Suppressor macrophage (primary cell): Measurements from ENCODE around the gene KLK12.

Experiments used
- DNase-seq, 4 experiments: peaks; one replicate each; pipeline ENCODE4 v3.0.0-alpha.2; 2020 to 2022
- total RNA-seq, 17 experiments: gene quantifications; one replicate each; lab custom pipeline; 2026; ENCODE audit warnings: mixed read lengths in 6 of 17, inconsistent platforms in 3 of 17; lab: John Stamatoyannopoulos, UW

KLK12 gene, protein sequence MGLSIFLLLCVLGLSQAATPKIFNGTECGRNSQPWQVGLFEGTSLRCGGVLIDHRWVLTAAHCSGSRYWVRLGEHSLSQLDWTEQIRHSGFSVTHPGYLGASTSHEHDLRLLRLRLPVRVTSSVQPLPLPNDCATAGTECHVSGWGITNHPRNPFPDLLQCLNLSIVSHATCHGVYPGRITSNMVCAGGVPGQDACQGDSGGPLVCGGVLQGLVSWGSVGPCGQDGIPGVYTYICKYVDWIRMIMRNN
- total RNA-seq: 0 to 0.77 (median 0) reads per million in 17 experiments

DNA sequence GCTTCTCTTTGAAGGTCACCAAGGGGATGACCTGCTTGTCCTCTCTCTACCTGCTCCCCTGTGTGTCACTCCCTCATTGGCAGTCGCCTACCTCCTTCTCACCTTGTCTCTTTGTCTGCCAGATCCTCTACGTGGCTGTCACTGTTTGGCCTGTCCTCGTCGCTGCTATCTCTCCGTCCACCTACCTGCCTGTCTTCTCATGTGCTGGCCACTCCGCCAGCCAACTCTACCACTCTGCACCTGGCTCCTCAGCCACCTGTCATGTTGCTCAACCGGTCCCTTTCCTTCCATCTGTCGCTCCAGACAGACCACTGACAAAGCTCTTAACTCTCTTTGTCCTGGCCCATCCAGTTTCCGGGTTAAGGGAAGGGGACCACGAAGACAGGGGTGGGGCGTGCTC is at the start of gene KLK12:
Gene KLK12, minus strand, starts transcription at position 299 of the 400 bp plus-strand sequence. CDS start 381 bp downstream, outside the sequence.
- DNase-seq: no peak

DNA sequence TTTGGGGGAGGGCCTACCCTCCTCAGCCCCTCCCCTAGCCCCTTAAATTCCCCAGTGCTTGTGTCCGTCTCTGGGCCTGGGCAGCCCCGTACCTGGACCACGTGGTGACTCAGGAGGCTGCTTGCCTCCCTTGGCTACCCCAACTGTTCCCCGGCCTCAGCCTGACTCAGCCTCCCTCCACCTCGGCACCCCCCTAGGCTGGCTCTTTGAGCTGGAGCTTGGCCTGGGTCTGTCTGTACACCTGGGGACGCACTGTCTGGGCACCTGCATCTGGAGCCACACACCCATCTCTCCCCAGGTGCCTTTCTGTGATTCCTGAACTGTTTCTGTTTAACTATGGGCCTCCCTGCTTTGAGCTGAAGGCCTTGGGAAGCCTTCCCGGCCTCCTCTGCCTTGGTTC is 49.7 kb upstream of the KLK12 start:
- DNase-seq: no peak

DNA sequence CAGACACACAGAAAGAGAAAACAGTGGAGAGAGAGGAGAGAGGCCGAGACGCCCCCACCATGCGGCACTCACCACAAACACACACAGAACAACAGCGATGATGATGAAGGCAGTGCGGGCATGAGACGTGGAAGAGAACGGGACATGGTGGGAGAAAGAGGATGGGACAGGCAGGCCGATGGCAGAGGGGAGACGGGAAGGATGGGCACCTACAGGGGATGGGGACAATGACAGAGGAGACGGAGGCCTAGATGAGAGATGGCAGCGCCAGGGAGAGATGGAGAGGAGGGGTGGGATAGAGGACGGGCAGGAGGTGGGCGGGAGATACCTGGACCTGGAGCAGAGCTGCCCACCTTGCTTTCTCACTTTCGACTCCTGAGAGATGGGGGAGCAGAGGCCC is 49.0 kb upstream of the KLK12 start:
- DNase-seq: no peak

DNA sequence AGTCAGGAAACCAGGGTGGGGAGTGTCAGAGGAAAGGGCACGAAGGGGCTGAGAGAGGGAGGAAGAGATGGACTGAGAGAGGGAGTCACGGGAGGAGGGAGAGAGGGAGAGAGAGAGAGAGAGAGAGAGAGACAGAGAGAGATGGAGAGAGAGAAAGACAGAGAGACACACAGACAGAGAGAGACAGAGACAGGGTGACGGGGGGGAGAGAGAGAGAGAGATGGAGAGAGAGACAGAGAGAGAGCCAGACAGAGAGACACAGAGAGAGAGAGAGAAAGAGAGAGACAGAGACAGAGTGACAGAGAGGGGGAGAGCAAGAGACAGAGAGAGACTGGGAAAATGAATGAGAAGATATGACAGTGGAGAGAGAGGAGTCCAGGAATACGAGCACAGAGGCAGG is 48.4 kb upstream of the KLK12 start:
- DNase-seq: no peak

DNA sequence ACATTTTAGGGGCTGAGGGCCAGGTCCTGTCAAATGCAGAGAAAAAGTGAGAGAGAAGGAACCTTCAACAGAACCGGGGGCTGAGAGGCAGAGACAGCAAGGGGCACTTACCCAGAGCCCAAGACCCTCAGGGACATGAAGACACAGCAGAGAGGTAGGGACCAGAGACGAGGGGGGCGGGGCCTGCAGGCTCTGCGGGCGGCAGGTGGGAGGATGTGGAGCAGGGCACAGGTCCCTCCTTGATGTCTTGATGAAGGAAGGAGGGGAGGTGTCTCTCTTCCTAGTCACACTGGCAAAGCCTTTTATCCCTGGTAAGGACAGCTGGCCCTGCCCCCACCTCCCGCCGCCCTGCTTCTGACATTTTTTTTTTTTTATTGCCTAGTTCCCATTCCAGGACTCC is 47.8 kb upstream of the KLK12 start, which contains the start of gene KLK14:
Gene KLK14, minus strand, starts transcription at position 277 of the 400 bp plus-strand sequence. Its CDS starts 273 bp downstream, at position 4.
- DNase-seq: no peak

DNA sequence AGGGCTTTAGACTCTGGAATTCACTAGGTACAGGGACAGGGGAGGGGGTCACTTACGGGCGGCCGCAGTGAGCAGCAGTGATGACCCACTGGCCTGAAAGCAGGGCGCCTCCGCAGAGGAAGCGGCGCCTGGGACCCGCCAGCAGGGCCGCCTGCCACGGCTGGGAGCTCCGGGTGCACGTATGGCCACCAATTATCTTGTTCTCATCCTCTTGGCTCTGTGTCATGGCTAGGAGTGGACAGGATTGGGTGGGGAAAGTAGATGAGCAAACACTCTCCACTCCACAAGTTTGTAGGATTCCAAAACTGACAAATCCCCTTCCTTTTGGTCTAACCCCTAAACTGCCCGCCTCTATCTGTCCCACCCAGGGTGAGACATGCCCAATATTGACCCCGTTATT is 46.7 kb upstream of the KLK12 start:
- no peak for DNase-seq

DNA sequence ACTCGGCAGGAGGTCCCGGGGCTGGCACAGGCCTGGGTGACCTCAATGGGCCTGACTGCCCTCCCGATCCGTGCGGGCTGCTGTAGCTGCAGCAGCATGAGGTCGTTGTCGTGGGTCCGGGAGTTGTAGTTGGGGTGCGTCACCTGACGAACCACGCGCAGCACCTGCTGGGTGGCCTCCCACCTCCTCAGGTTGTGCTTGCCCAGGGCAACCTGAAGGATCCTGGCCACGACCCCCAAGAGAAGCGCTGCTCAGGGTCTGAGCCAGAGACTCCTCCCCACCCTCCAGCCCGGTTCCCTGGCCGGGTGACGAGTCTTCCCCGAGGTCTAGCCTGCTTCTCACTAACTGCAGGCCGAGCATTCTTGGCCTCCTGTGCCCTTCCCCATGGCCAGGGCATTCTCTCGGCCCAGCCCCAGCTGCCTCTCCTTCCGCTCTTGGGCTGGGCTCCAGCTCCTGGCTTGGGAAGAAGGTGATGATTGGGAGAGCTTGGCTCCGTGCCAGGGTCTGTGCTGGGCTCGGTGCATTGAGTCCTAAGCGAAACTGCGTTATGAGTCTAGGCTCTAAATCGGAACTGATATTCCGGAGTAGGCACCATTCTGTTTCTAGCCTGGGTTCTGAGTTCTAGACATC is 44.8 kb upstream of the KLK12 start:
- DNase-seq: no peak

DNA sequence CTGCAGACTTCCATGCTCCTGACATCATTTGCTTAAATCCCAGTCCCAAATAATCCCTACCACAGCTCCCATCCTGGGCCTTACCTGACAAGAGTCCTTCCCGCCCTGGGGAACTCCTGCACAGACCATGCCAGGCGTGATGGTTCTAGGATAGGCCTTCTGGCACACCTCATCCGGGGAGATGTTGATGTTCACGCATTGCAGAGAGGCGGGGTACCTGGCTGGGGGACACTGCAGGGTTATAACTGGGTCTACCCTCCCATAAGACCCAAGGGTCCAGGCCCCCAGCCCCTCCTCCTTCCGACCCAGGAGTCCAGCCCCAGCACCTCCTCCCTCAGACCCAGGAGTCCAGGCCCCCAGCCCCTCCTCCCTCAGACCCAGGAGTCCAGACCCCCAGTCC is 43.9 kb upstream of the KLK12 start:
- no peak for DNase-seq

DNA sequence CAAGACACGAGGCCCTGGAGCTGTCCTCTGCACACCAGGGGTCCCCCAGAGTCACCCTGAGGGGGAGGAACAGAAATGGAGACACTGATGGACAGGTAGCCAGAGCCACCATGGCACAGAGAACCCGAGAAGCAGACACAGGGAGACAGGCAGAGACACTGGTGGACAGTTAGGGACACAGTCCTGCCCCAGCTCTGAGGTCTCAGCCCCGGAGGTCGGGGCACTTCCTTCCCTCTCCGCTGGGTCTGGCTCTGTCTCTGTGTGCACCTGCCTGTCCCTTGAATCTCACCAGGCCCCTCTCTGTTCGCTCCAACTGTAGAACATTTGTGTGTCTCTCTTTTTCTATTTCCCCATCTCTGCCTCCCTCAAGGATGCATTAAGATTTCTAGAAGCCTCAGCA is 43.3 kb upstream of the KLK12 start:
- DNase-seq: no peak

DNA sequence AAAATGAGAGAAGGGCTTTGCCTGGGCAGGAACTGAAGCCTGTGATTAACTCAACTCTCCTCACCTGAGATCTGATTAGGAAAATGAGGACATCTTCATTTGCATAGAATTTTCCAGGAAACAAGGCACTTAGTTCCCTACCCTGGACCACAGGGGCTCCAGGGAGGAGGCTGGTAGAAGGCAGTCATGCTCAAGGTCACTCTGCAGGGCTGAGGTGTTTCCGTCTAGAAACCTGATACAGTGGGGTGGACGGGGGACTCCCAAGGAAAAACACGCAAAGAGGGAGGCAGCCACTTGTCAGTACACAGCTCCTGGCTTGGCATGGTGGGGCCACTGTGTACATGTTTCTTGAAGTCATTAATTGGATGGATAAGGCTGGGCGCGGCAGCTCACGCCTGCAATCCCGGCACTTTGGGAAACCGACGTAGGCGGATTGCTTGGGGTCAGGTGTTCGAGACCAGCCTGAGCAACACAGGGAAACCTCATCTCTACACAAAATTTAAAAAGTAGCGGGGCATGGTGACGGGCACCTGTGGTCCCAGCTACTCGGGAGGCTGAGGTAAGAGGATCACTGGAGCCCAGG is 41.9 kb upstream of the KLK12 start:
- no peak for DNase-seq

DNA sequence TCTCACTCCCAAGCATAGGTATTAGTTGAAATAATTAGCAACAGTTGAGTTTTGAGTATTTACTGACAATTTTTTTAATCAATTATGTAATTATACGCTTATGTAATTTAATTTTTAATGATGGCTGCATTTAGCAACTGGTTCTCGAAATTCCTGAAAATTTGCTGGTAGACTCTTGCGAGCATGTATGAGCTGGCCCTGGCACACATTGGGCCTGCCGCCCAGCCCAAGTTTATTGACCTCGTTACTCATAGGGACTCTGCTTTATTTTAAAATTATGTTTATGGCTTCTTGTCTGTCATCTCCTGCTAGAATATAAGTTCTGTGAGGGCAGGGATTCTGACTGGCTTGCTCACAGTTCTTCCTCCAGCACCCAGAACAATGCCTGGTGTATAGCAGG is 41.2 kb upstream of the KLK12 start:
- no peak for DNase-seq

DNA sequence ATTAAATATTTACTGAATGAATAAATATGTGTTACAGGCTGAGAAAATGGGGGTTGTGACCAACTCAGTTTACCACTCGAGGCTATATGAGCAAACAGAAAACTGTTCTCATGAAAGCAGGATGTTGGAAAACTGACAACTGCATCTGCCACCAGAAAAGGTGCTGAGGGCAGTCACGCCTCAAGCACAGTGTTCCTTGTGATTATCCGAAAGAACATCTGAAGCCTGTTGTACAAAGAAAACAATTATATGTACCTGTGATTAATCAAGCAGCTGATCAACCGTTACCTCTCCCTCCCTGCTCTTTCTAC is 36.2 kb upstream of the KLK12 start:
- no peak for DNase-seq

DNA sequence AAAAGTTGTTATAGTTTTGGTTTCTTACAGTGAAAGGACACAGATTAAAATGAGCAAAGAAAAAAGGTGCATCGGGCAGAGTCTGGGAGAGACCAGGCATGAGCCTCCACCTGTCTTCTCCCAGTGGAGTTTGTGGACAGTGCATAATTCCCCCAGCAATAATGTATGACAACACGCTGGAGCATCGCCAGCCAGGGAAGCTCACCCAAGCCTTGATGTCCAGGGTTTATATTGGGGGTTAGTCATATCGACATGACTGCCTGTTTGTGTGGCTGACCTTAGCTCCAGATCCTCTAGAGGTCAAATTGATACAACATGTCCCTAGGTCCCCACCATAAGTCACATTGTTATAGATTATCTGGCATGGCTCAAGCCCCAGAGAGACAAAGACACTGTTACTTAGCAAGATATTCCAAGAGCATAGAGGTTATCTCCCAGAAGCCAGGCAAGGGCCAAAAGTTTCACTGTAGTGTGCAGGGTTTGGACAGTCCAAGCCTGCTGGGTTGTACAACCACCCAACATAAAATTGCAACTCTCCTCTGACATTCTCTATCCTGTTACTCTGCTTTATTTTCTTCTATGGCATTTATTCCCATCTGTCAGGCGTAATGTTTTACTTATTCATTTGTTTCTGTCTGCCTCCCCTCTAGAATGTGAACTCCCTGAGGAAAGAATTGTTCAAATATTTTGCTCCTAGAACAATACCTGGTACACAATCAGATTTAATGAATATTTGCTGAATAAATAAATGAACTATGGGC is 35.7 kb upstream of the KLK12 start:
- DNase-seq: no peak

DNA sequence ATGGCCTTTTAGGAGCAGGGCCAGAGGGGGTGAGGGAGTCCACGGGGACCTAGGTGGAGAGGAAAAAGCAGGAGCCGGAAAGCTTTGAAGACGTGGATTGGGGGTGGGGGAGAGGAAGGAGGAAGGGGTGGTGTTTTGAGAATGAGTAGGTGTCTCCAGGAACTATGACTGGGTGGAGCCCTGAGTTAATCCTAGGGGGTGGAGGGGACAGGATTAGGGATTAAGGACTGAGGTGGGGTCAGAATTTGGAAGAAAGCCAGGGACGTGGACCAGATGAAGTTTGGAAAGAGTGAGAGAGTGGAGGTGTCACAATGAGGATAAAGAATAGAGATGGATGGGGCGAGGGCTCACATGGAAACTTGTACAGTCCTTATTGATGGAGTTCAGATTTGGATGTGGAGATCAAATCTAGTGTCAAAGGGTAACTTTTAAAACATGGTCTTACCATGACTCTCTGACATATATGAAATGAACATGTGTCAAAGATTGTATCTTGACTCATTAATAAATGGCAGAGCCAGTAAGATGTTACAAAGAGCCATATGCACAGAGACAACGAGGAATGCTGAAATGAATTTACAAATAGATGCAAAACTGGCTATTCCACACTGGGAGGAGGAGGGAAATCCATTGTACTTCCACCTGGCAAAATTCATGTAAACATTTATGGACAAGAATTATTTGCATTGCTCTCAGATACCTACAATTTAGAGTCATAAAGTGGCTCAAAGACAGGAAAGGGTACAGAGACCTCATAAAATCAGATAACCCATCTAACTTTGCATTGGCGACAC is 31.8 kb upstream of the KLK12 start:
- no peak for DNase-seq

DNA sequence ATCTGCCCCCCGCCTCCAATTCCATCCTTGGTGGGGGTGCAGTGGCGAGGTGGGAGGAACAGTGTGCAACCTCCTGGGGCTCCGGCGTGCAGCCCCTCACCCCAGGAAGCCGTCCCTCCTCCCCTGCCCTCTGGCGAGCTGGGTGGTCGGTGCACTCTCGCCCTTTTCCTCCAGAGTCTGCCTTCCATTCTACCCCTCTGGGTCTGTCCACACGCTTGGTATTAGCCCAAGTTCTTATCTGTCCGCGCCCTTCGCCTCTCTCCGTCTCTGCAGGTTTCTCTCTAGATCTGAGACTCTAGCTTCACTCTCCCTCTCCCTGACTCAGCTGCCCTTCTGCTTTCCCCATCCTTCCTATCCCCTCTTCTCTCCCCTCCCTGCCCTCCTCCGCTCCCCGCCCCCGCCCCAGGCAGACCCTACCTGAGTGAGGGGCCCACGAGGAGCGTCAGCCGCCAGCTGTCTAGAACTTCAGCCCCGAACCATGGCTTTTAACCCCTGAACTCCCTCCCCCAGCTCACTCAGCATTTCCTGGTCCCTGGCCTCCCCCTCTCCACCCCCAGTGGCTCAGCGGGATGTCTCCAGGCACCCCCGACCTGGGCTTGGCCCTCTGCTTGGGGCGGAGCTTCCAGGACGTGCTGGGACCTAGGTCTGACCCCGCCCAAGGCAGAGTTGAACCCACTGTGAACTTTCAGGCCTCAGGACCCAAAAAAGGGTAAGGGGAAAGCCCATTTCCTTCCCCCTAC is 30.6 kb upstream of the KLK12 start:
- no peak for DNase-seq

DNA sequence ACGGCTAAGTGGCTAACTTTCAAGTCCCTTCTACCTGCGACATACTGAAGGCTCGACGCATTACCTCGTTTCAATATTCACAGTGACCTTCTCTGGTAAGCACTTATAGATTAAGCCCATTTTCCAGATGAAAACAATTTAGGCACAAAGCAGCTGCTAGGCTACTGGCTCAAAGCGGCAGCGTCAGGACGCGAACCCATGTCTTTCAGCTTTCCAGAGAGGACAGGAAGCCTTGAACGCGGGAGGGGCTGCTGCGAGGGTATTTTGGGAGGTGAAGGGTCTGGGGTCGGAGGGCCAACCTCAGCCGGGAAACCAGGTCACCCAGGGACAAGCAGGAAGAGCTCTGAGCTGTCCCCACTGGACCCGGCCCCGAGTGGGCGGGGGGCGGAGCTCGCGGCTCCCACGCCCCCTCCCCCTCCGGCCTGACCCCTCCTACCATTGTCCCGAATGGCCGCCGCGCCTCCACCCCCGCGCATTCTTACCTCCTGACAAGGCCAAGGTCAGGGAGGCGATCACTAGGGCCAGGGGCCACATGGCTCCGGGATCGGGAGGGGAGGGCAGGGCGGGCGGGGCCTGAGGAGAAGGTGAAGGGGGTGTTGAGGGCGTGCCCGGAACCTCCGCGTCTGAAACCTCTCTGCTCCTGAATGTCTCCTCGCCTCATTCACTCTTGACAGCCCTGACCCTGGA is 29.9 kb upstream of the KLK12 start, which contains the start of gene KLK13:
Gene KLK13, minus strand, starts transcription at position 559 of the 687 bp plus-strand sequence. Its CDS starts 25 bp downstream, at position 534.
- peak; percentile 9 to 68 (median 41) for DNase-seq

DNA sequence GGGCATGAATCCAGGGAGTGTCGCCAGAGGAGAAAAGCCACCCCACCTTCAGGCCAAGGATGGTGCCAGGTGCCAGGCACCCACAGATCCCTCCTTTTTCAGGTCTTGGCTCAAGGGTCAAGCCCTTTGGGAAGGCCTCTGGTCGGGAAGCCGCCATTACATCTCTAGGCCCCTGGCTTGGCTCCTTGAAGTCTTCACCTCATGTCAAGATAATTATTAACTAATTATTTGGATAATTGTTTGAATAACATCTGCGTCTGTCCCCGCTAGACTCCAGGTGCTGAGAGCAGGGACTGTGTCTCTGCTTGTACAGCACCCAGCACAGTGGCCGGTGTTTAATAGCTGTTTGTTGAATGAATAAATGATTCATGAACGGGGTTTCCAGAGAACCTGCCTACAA is 28.9 kb upstream of the KLK12 start:
- DNase-seq: no peak

DNA sequence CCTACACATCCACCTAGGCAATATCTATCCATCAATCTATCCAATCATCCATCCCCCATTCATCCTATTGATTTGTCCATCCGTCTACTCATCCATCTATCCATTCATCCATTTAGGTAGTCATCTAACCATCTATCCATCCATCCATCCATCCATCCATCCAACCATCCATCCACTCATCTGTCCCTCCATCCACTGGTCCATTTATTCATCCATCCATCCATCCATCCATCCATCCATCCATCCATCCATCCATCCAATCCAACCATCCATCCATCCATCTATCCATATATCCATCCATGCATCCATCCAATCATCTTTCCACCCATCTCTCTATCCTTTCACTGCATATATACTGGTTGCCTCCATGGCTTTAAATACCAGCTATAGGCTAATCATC is 26.2 kb upstream of the KLK12 start:
- DNase-seq: no peak

DNA sequence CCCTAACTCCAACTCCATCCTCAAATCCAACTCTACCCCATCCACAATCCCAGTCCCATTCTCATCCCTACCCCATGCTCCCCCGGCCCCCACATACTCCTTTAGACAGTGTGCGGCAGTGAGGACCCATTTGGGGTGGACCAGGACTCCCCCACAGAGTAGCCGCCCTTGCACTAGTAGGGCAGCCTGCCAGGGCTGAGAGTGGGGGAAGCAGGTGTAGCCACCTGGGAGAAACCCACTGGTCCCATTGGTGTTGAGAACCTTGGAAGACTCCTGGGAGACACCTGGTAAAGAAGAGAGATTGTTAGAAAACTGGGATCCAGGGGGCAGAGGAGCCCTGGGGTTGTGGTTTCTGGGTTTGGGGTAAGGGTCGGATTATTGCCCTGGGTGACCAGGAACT is 25.5 kb upstream of the KLK12 start:
- no peak for DNase-seq

DNA sequence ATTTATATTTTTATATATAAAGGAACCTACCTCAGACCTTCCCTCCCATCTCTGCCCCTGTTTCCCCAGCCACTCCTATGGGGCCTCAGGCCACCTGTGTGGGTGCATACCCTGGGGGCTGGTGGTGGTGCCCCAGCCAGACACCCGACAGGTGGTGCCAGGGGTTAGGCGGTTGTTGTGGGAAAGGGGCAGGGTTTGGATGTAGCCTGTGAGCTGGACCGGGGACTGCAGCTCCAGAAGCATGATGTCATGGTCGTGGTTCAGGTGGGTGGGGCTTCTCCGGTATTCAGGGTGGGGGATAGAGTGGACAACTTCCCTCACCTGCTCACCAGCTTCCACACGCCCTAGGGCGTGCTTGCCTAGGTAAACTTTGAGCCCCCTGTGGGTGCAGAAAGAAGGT is 24.9 kb upstream of the KLK12 start:
- no peak for DNase-seq

DNA sequence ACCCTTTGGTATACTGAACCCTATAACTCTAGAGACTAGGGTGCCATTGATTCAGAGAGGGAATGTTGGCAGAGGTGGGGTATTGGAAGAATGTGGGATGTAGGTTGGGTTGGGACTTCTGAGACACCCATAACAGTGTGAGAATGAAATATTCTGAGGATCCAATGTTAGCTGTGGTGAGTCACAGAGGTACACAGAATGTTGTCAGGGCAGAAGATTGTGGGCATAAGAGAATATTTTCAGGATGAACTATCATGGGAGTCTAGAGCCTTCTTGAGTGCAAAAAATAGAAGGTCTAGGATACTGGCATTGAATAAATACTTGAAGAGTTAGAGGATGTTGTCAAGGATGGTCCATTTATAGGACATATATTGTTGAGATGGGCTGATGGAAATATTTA is 21.1 kb upstream of the KLK12 start:
- DNase-seq: no peak
